ACC112 (cell line): ENCODE data around the gene MAB21L4.
A peak's percentile ranks its signal among the peaks of the same experiment; 100 is the strongest.

Source experiments
- H2AFZ ChIP-seq: fragments of 200-600 bp; sonication (generic); one replicate; pipeline ENCODE4 v1.6.0; 2017; ENCODE audit warnings: antibody characterized with exemption, low read length; ENCODE audit not compliant: unreplicated experiment
- H3K27ac ChIP-seq: fragments of 200-600 bp; sonication (generic); 2 replicates; pipeline ENCODE4 v1.5.1; 2014; ENCODE audit warnings: low read depth, mild to moderate bottlenecking, antibody characterized with exemption, low read length, moderate library complexity
- H3K27me3 ChIP-seq: fragments of 200-600 bp; sonication (generic); 2 replicates; pipeline ENCODE4 v1.6.1; 2014; ENCODE audit warnings: mild to moderate bottlenecking, antibody characterized with exemption, low read length, moderate library complexity, mixed read lengths; ENCODE audit not compliant: insufficient read depth
- H3K36me3 ChIP-seq: fragments of 200-600 bp; sonication (generic); 2 replicates; pipeline ENCODE4 v1.6.1; 2016; ENCODE audit warnings: mild to moderate bottlenecking, antibody characterized with exemption, low read length, moderate library complexity, mixed read lengths; ENCODE audit not compliant: insufficient read depth
- H3K4me1 ChIP-seq: fragments of 200-600 bp; sonication (generic); one replicate; pipeline ENCODE4 v1.6.1; 2016; ENCODE audit warnings: low read length, mixed read lengths; ENCODE audit not compliant: insufficient read depth, unreplicated experiment, control insufficient read depth
- H3K4me3 ChIP-seq: fragments of 200-600 bp; sonication (generic); 2 replicates; pipeline ENCODE4 v1.5.1; 2014; ENCODE audit warnings: mild to moderate bottlenecking, low read depth, low read length
- H3K79me2 ChIP-seq: fragments of 200-600 bp; sonication (generic); one replicate; pipeline ENCODE4 v1.6.0; 2016; ENCODE audit warnings: low read length; ENCODE audit not compliant: control insufficient read depth, unreplicated experiment, insufficient read depth

Gene MAB21L4

GRCh38 chr2:240922245-240922981, 26.5 kb upstream of the MAB21L4 start:
- Histone ChIP-seq H3K4me3 (no peak overlapping the region), H3K27ac (peak overlapping the region; percentile 93; the same call in 1 of the 2 replicates), H3K79me2 (no peaks in the 10 kb centered on the region), H3K4me1 (peaks cover 25% of the 10 kb centered on the region), H3K27me3 (no peaks in the 10 kb centered on the region), H2AFZ (no peak overlapping the region), H3K36me3 (no peaks in the 10 kb centered on the region)

GRCh38 chr2:240921995-240922244, 26.0 kb upstream of the MAB21L4 start:
- peaks cover 30% of the 10 kb centered on the region for H3K4me1 ChIP-seq
- no peak overlapping the region for H3K4me3 ChIP-seq
- H3K79me2 ChIP-seq: no peaks in the 10 kb centered on the region
- no peaks in the 10 kb centered on the region for H3K36me3 ChIP-seq
- no peak overlapping the region for H2AFZ ChIP-seq
- H3K27ac ChIP-seq: peak overlapping the region; percentile 93
- H3K27me3 ChIP-seq: no peaks in the 10 kb centered on the region

DNA sequence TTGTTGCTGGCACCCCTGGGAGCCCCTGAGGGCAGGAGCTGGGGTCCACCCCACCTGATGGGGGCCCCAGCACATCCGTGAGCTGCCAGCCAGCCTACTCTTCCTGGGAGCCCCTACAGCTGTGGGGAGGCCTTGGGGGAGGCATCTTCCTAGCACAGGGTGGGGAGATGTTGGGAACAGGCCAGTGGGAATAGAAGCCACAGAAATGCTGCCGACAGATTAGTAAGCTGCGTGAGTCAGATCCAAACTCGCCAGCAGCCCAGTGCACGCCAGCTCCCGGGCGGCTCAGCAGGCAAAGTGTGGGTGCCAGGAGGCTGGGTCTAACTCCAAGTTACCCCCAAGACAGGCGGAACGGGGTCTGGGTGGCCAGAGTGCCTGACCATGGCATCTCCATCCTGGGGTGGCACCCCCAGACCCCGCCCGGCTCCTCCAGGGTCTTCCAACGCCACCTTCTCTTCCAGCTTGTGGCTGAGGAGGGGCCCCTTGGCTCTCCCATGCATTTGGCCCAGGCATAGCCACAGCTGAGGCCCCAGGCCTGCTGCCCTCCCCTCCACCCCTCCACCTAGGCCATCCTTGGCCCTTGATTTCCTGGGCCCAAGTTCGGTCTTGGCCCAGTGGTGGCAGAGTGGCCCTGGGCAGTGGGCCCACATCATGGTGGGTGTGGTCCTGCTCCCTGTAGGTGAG, 25.5 kb upstream of the MAB21L4 start:
- Histone ChIP-seq H3K4me1 (peaks cover 33% of the 10 kb centered on the region), H3K27me3 (no peaks in the 10 kb centered on the region), H3K27ac (peak overlapping the region; percentile 93), H3K79me2 (no peaks in the 10 kb centered on the region), H2AFZ (no peak overlapping the region), H3K36me3 (no peaks in the 10 kb centered on the region), H3K4me3 (no peak overlapping the region)

GRCh38 chr2:240920783-240921231, 24.9 kb upstream of the MAB21L4 start:
- peaks cover 33% of the 10 kb centered on the region for H3K4me1 ChIP-seq
- H3K27ac ChIP-seq: peak overlapping the region; percentile 93

DNA sequence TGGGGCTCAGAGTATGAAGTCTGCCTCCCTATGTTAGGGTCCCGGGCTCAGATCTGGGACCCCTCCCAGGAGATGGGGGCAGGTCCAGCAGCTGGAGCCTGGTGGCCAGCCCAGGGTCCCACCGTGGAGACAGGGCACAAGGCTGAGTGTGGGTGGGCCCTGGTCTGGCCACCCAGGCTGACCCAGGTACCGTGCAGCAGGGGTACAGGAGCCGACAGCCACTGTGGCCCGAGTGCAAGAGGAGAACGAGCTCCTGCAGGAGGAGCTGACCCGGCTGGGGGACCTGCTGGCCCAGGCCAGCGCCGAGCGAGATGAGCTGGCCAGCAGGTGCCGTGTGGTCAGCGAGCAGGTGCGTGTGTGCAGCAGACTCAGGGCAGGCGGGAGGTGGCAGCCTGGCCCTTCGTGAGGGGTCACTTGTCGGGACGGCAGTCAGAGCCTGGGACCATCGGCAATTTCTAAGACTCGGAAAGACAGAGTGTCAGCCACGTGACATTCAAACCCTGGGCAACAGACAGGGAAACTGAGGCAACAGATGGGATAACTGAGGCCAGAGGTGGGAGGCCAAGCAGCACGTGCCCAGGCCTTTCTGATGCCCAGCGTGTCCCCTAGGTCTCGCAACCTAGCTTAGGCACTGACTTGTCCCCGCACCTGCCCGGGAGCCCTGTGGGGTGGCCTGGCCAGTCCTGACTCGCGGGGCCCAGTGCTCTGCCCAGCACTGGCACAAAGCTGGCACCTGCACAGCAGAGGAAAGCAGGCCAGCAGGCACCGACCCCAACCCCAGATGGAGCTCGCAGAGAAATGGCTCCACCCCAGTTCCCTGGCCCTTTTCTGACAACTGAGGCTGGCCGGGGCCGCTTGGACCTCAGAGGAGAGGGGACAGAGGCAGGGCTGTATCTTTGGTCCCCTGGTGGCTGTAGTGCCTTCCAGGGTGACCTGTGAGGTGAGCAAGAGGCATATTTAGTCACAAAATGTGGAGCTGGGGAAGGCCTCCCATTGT, 24.1 kb upstream of the MAB21L4 start:
- Histone ChIP-seq H2AFZ (no peak overlapping the region), H3K4me3 (no peak overlapping the region), H3K79me2 (no peaks in the 10 kb centered on the region), H3K36me3 (no peaks in the 10 kb centered on the region), H3K27me3 (no peaks in the 10 kb centered on the region), H3K27ac (peak overlapping the region; percentile 93), H3K4me1 (peaks cover 33% of the 10 kb centered on the region)

More at GRCh38 chr2:240920783-240921231, 24.9 kb upstream of the MAB21L4 start:
- Histone ChIP-seq H3K4me3 (no peak overlapping the region), H2AFZ (no peak overlapping the region), H3K79me2 (no peaks in the 10 kb centered on the region), H3K27me3 (no peaks in the 10 kb centered on the region), H3K36me3 (no peaks in the 10 kb centered on the region)

DNA sequence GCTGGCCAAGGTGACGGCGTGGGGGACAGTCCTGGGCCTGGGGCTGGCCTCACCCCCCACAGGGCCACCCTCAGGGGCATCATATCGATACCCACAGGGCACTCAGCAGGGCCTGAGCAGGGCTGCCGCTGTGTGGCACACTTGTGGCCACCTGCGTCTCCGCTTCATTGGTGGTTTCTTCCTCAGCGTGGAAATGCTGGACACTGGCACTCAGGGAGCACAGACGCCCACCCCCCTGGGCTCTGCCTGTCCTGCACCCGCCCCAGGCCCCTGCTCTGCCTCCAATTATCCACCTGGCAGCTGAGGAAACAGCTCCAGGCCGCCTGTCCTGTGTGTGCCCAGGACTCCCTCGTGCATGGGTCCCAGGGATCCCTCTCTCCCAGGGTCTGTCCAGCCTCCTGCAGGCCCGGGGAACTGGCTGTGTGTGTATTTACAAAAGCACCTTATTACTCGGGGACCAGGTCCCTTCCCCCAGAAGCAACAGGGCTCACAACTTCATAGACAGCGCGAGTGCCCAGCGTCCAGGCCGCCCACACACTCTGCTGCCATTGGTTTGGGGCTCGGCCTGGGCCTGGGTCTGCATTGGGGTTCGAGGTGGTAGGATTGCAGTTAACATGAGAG, 23.3 kb upstream of the MAB21L4 start:
- H3K4me3 ChIP-seq: no peak overlapping the region
- H3K79me2 ChIP-seq: no peaks in the 10 kb centered on the region
- H3K36me3 ChIP-seq: no peaks in the 10 kb centered on the region
- H3K27me3 ChIP-seq: no peaks in the 10 kb centered on the region
- H3K4me1 ChIP-seq: peaks cover 34% of the 10 kb centered on the region
- no peak overlapping the region for H3K27ac ChIP-seq
- no peak overlapping the region for H2AFZ ChIP-seq

DNA sequence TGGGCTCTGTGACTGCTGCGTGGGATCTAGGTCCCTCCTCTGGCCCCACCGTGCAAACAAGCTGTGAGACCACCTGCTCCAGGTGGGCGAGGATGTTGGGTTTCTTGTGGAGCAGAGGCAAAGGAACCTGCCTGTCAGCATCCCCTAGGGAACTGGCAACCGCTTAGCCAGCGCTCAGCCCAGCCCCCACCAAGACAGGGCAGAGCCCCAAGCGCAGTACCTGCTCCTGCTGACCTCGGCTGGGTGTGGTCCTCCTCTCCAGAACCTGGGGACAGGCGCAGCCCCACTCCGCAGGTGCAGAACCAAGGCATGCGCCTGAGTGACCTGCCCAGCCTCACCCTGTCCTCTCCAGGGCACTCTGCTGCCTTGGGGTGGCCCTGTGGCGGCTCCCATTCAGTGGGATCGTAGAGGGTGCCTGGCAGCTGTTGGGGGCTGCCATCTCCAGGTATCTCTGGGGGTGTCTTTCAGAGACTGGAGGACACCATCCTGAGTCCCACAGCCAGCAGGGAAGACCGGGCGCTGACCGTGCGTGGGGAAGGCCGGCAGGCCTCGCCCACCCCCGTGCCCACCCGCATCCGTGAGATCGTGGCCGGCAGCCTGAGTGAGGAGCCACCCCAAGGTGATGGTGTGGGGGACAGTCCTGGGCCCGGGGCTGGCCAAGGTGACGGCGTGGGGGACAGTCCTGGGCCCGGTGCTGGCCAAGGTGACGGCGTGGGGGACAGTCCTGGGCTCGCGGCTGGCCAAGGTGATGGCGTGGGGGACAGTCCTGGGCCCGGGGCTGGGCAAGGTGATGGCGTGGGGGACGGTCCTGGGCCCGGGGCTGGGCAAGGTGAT, 22.5 kb upstream of the MAB21L4 start:
- Histone ChIP-seq H2AFZ (no peak overlapping the region), H3K4me3 (no peak overlapping the region), H3K79me2 (no peaks in the 10 kb centered on the region), H3K4me1 (peaks cover 42% of the 10 kb centered on the region), H3K36me3 (no peaks in the 10 kb centered on the region), H3K27ac (no peak overlapping the region), H3K27me3 (no peaks in the 10 kb centered on the region)

DNA sequence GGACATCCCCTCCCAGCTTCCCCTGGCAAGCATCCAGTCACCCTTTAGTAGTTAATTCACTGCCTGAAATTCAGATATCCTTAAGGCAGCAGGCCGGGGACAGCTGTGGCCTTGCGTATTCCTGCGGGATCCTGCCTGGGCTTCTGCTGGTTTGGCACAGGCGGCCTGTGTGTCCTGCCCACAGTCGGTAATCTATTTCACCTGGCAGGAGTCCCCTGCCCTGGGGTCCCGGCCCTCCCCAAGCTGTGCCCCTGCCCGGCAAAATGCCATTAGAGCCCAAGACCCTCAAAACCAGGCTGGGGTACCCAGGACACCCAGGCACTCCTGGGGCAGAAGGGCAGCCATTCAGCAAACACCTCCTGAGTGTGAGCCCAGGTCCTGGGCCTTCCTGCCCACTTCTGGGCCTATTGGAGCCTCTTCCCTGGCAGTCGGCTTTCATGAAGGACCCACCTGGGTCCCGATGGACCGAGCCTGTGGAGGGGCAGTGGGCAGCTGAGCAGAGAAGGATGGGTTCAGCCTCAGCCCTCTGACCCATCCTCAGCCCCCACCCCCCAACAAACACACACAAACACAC, 21.8 kb upstream of the MAB21L4 start:
- Histone ChIP-seq H3K27me3 (no peaks in the 10 kb centered on the region), H3K79me2 (no peaks in the 10 kb centered on the region), H3K4me1 (peaks cover 44% of the 10 kb centered on the region), H2AFZ (no peak overlapping the region), H3K27ac (no peak overlapping the region), H3K4me3 (no peak overlapping the region), H3K36me3 (no peaks in the 10 kb centered on the region)

DNA sequence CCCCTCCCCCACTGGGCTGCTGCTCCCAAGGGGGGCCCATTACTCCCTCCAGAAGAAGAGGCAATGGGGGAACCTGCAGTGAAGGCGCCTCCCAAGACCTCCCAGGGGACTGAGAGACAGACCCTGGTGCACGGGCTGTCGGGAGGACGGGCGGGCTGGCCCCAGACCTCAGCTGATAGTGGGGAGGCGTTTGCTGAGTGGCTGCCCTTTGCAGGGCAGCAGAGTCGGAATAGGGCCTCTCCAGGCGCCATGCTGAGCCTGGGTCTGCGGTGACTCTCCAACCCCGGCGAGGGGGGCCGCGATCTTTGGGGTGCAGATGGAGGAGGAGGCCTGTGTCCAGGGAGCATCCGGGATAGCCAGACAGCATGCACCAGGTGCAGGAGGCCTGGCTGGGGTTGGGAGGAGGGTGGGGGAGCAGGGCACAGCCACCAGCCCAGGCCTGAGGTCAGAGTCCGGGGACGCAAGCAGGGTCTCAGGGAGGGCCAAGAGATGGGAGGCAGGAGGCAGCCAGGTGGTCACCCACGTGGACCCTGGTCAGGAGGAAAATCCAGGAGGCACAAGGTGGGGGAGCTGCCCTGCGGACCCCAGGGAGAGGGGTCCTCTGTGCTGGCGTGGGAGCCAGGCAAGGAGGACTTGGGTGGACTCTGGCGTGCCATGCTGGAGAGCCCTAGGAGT, 21.2 kb upstream of the MAB21L4 start:
- Histone ChIP-seq H3K4me3 (no peak overlapping the region), H2AFZ (no peak overlapping the region), H3K4me1 (peaks cover 42% of the 10 kb centered on the region), H3K36me3 (no peaks in the 10 kb centered on the region), H3K27ac (no peak overlapping the region), H3K27me3 (no peaks in the 10 kb centered on the region), H3K79me2 (no peaks in the 10 kb centered on the region)
